ENCODE results near the gene AGAP2. TPM values are rescaled to one million over a fixed set of nuclear protein-coding genes. Genes with fewer than 3 reads are reported as not detected.

The AGAP2 gene
- total and polyA plus RNA-seq, 2 donors (not counting 1 experiment from before 2014, with no cell fraction given): 22.2 to 27.0 TPM

- Mint-ChIP-seq H3K27ac (no peak overlapping the region), H3K4me1 (peaks cover 45% of the 10 kb centered on the region), H3K4me3 (no peak overlapping the region), H3K27me3 (no peaks in the 10 kb centered on the region), H3K9me3 (ENCODE audit: insufficient read depth) (no peaks in the 10 kb centered on the region)
- peaks cover 57% of the 10 kb centered on the region for H4K20me1 ChIP-seq (ENCODE audit: control insufficient read depth, insufficient read depth, low read length, poor library complexity, severe bottlenecking)
- H2AFZ ChIP-seq (ENCODE audit: insufficient read depth, low read depth, low read length, poor library complexity, severe bottlenecking): no peak overlapping the region
- ATAC-seq (ENCODE audit: low read depth) (no peak), DNase-seq (no peak)
- 100% methylated on average over 1 of the region's 10 CpGs for WGBS (ENCODE audit: insufficient coverage)
- H3K36me3 ChIP-seq (replicated peaks in 1 of 2; ENCODE audit: control extremely low read depth in 1 of 2, control insufficient read depth in 1 of 2, extremely low read depth in 1 of 2, insufficient read depth in 2 of 2, low read length in 1 of 2): peaks cover 0 to 25% of the 10 kb centered on the region in 2 experiments
- ChIA-PET POLR2A (no interaction called here), CTCF (interaction anchor here (0.5 to 4.0 kb wide), 4 partner anchors 11 to 1615 kb away, joined by 3 to 21 read pairs (median 6); no protein-coding TSS in a partner anchor)
- H3K4me1 ChIP-seq (ENCODE audit: control insufficient read depth in 2 of 2, insufficient read depth in 2 of 2, low read length in 2 of 2): peaks cover 38 to 48% of the 10 kb centered on the region in 2 donors
- TF ChIP-seq EZH2 (IDR thresholded peaks at IDR 0.05; ENCODE audit: borderline replicate concordance, insufficient read depth, low read depth, low read length, poor library complexity, severe bottlenecking): no peak
- H3K27me3 ChIP-seq (replicated peaks in 1 of 4; ENCODE audit: control extremely low read depth in 1 of 4, control insufficient read depth in 3 of 4, insufficient read depth in 4 of 4, low read length in 3 of 4): no peaks in the 10 kb centered on the region
- H3K4me3 ChIP-seq (ENCODE audit: control extremely low read depth in 1 of 5, extremely low read depth in 1 of 5, insufficient read depth in 1 of 5, low read depth in 2 of 5, low read length in 4 of 5): peak overlapping the region in 1 of 5 experiments; percentile 73
- H3K27ac ChIP-seq (ENCODE audit: low read length in 2 of 2): peak overlapping the region in 1 of 2 donors; percentile 70
- peak overlapping the region; percentile 71 for H3K4me2 ChIP-seq (replicated peaks; ENCODE audit: low read depth, low read length, poor library complexity, severe bottlenecking)
- H3K9me3 ChIP-seq (ENCODE audit: control extremely low read depth in 1 of 3, control insufficient read depth in 2 of 3, insufficient read depth in 1 of 3, low read length in 2 of 3): no peaks in the 10 kb centered on the region
- H3K9ac ChIP-seq (ENCODE audit: low read length): no peak overlapping the region
- H3K79me2 ChIP-seq (ENCODE audit: control insufficient read depth, insufficient read depth, low read length): peaks cover 73% of the 10 kb centered on the region
- intact Hi-C loops (cut with micrococcal nuclease): loop anchor here (5.0 kb wide), 2 partner anchors 42 to 108 kb away; partner anchors contain the start of genes B4GALNT1 and TSFM
Observed at GRCh38 chr12:57739914-57740538, 1.5 kb upstream of the AGAP2 start.

GRCh38 chr12:57739387-57739786 is 845 bp upstream of the AGAP2 start:
- H3K9me3 Mint-ChIP-seq (ENCODE audit: insufficient read depth): no peaks in the 10 kb centered on the region
- 100% methylated on average over 5 of the region's 7 CpGs for WGBS (ENCODE audit: insufficient coverage)
- TF ChIP-seq CTCF (IDR thresholded peaks at IDR 0.05) (no peak), EZH2 (IDR thresholded peaks at IDR 0.05; ENCODE audit: borderline replicate concordance, insufficient read depth, low read depth, low read length, poor library complexity, severe bottlenecking) (no peak)
- Histone ChIP-seq H3K4me3 (ENCODE audit: control extremely low read depth in 1 of 5, extremely low read depth in 1 of 5, insufficient read depth in 1 of 5, low read depth in 2 of 5, low read length in 4 of 5) (no peak overlapping the region), H3K79me2 (ENCODE audit: control insufficient read depth, insufficient read depth, low read length) (peaks cover 71% of the 10 kb centered on the region), H3K27ac (ENCODE audit: low read length in 2 of 2) (no peak overlapping the region), H3K27me3 (replicated peaks in 1 of 4; ENCODE audit: control extremely low read depth in 1 of 4, control insufficient read depth in 3 of 4, insufficient read depth in 4 of 4, low read length in 3 of 4) (no peaks in the 10 kb centered on the region), H4K20me1 (ENCODE audit: control insufficient read depth, insufficient read depth, low read length, poor library complexity, severe bottlenecking) (peaks cover 57% of the 10 kb centered on the region), H3K4me1 (ENCODE audit: control insufficient read depth in 2 of 2, insufficient read depth in 2 of 2, low read length in 2 of 2) (peaks cover 38 to 44% of the 10 kb centered on the region in 2 donors), H2AFZ (ENCODE audit: insufficient read depth, low read depth, low read length, poor library complexity, severe bottlenecking) (no peak overlapping the region), H3K36me3 (replicated peaks in 1 of 2; ENCODE audit: control extremely low read depth in 1 of 2, control insufficient read depth in 1 of 2, extremely low read depth in 1 of 2, insufficient read depth in 2 of 2, low read length in 1 of 2) (peaks cover 0 to 32% of the 10 kb centered on the region in 2 experiments), H3K9ac (ENCODE audit: low read length) (no peak overlapping the region), H3K4me2 (replicated peaks; ENCODE audit: low read depth, low read length, poor library complexity, severe bottlenecking) (peak overlapping the region; percentile 9), H3K9me3 (ENCODE audit: control extremely low read depth in 1 of 3, control insufficient read depth in 2 of 3, insufficient read depth in 1 of 3, low read length in 2 of 3) (no peaks in the 10 kb centered on the region)
- H3K27me3 Mint-ChIP-seq: no peaks in the 10 kb centered on the region
- H3K4me1 Mint-ChIP-seq: peaks cover 40% of the 10 kb centered on the region
- peak overlapping the region; percentile 1 for H3K27ac Mint-ChIP-seq
- ChIA-PET CTCF (interaction anchor here (0.6 to 4.0 kb wide), 2 partner anchors 17 to 1615 kb away, joined by 4 to 21 read pairs; no protein-coding TSS in a partner anchor), POLR2A (no interaction called here)
- peak overlapping the region; percentile 17 for H3K4me3 Mint-ChIP-seq
- ATAC-seq (ENCODE audit: low read depth) (no peak), DNase-seq (no peak)
- intact Hi-C loops (cut with micrococcal nuclease): no loop called here
